Neuronal stem cell (in vitro differentiated cells): Measurements from ENCODE around the gene CDKN1A.
A peak's percentile ranks its signal among the peaks of the same experiment; 100 is the strongest.

ENCODE experiments used
- DNase-seq: peaks from one replicate; pipeline ENCODE4 v3.0.0-alpha.2; 2013; ENCODE audit warnings: low spot score
- H2AFZ ChIP-seq: one replicate; pipeline ENCODE4 v1.6.1; 2013; ENCODE audit warnings: mild to moderate bottlenecking, low read length, inconsistent platforms
- H2AK5ac ChIP-seq: 2 replicates; pipeline ENCODE4 v1.6.1; 2013; ENCODE audit warnings: low read depth, mild to moderate bottlenecking, inconsistent platforms, low read length, moderate library complexity, mixed read lengths
- H2BK120ac ChIP-seq: 2 replicates; pipeline ENCODE4 v1.6.1; 2013; ENCODE audit warnings: low read depth, mild to moderate bottlenecking, inconsistent platforms, low read length, moderate library complexity, mixed read lengths
- H2BK12ac ChIP-seq: one replicate; pipeline ENCODE4 v1.6.1; 2013; ENCODE audit warnings: low read length, inconsistent platforms
- H2BK15ac ChIP-seq: 2 replicates; pipeline ENCODE4 v1.6.1; 2013; ENCODE audit warnings: mild to moderate bottlenecking, low read length, inconsistent platforms, mixed read lengths
- H2BK5ac ChIP-seq: one replicate; pipeline ENCODE4 v1.6.1; 2013; ENCODE audit warnings: inconsistent platforms, mild to moderate bottlenecking, low read length, moderate library complexity
- H3K14ac ChIP-seq: one replicate; pipeline ENCODE4 v1.6.1; 2013; ENCODE audit warnings: low read length, inconsistent platforms
- H3K18ac ChIP-seq: 2 replicates; pipeline ENCODE4 v1.6.1; 2013; ENCODE audit warnings: low read length, inconsistent platforms
- H3K23ac ChIP-seq: 2 replicates; pipeline ENCODE4 v1.6.1; 2013; ENCODE audit warnings: low read depth, mild to moderate bottlenecking, mixed read lengths, low read length, inconsistent platforms; ENCODE audit not compliant: poor library complexity
- H3K27ac ChIP-seq: replicated peaks from 3 replicates; pipeline ENCODE4 v1.5.1; 2013; ENCODE audit warnings: low read length, inconsistent platforms
- H3K27me3 ChIP-seq, 3 experiments: 2 replicates each; pipeline ENCODE4 v1.6.1; 2013; ENCODE audit warnings: low read length in 3 of 3, mild to moderate bottlenecking in 2 of 3, inconsistent platforms in 1 of 3, low read depth in 1 of 3, mixed read lengths in 1 of 3, moderate library complexity in 1 of 3; ENCODE audit not compliant: control insufficient read depth in 3 of 3, insufficient read depth in 3 of 3
- H3K36me3 ChIP-seq, 2 donors: replicated peaks in 1 of 2; 2 replicates each; pipeline ENCODE4 v1.6.1; 2013; ENCODE audit warnings: low read length in 2 of 2; ENCODE audit not compliant: control insufficient read depth in 2 of 2, insufficient read depth in 2 of 2
- H3K4ac ChIP-seq: 2 replicates; pipeline ENCODE4 v1.6.1; 2013; ENCODE audit warnings: inconsistent platforms, mild to moderate bottlenecking, low read length, moderate library complexity
- H3K4me1 ChIP-seq, 2 donors: 1 replicate in 1 of 2; 2 replicates in 1 of 2; pipeline ENCODE4 v1.6.1; 2013; ENCODE audit warnings: low read length in 2 of 2, low read depth in 1 of 2; ENCODE audit not compliant: control insufficient read depth in 2 of 2, insufficient read depth in 1 of 2
- H3K4me2 ChIP-seq: one replicate; pipeline ENCODE4 v1.6.1; 2013; ENCODE audit warnings: mild to moderate bottlenecking, low read length, inconsistent platforms; ENCODE audit not compliant: insufficient read depth, poor library complexity, severe bottlenecking
- H3K4me3 ChIP-seq, 2 donors: 2 replicates each; pipeline ENCODE4 v1.5.1; 2013; ENCODE audit warnings: low read length in 2 of 2, mild to moderate bottlenecking in 2 of 2, inconsistent platforms in 1 of 2, moderate library complexity in 1 of 2
- H3K79me1 ChIP-seq: one replicate; pipeline ENCODE4 v1.6.1; 2013; ENCODE audit warnings: low read depth, mild to moderate bottlenecking, inconsistent platforms, low read length, moderate library complexity
- H3K9ac ChIP-seq: one replicate; pipeline ENCODE4 v1.6.1; 2013; ENCODE audit warnings: mild to moderate bottlenecking, low read depth, low read length, inconsistent platforms; ENCODE audit not compliant: poor library complexity
- H3K9me3 ChIP-seq, 2 donors: replicated peaks in 1 of 2; 2 replicates each; pipeline versions ENCODE3 to v1.6.1; 2013; ENCODE audit warnings: low read length in 2 of 2, mild to moderate bottlenecking in 2 of 2, inconsistent platforms in 1 of 2, low read depth in 1 of 2, mixed read lengths in 1 of 2, moderate library complexity in 1 of 2; ENCODE audit not compliant: control insufficient read depth in 2 of 2, insufficient read depth in 1 of 2
- H4K8ac ChIP-seq: one replicate; pipeline ENCODE4 v1.6.1; 2013; ENCODE audit warnings: low read depth, mild to moderate bottlenecking, inconsistent platforms, low read length, moderate library complexity
- H4K91ac ChIP-seq: one replicate; pipeline ENCODE4 v1.6.1; 2013; ENCODE audit warnings: low read length, low read depth, mild to moderate bottlenecking, inconsistent platforms; ENCODE audit not compliant: poor library complexity
- WGBS, 2 donors: extraction: QIAGEN DNeasy Blood & Tissue Kit; methylation state at CpG; one replicate each; pipeline ENCODE4 v1.1.7; 2013; ENCODE audit warnings: missing lambda C conversion rate in 2 of 2, mixed read lengths in 1 of 2; ENCODE audit not compliant: insufficient read length in 2 of 2, insufficient replicate concordance in 1 of 2; ENCODE audit errors: extremely low coverage in 2 of 2; 5-methylcytosine and 5-hydroxymethylcytosine counted together

The CDKN1A gene

DNA sequence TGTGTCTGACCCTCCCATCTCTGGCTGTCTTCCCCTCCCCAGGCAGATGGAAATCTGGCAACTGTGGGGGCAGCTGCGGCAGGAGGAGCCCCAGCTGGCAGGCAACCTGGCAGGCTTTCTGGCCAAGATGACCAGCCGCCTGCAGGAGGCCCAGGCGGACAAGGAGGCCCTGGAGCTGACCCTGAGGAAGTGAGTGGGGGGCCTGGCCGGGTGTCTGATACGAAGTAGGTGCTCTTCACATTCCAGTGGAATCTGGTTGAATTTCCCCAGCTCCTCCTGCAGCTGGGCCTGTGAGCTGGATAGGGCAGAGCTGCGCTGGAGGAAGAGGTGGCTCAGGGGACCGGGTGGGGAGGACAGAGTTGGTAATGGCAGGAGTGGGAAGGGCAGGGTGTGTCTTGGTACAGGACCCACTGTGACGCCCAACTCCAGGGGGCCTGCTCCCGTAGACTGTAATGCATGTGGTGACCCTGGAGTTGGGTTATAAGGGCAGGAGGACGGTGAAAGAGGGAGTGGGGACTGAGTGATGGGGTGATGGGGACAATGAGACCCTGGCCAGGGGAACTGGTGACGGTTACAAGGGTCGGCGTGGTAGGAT is 38.8 kb downstream of the CDKN1A start:
- H3K27ac ChIP-seq, result no peak overlapping the region
- no peak overlapping the region for H2BK5ac ChIP-seq
- H3K27me3 ChIP-seq, result peaks cover 0 to 36% (median 0%) of the 10 kb centered on the region in 3 experiments
- H3K18ac ChIP-seq, result peak overlapping the region; percentile 48
- peak overlapping the region; percentile 56 for H2AK5ac ChIP-seq
- H3K4ac ChIP-seq, result peak overlapping the region; percentile 53
- no peaks in the 10 kb centered on the region for H3K9me3 ChIP-seq
- H3K9ac ChIP-seq, result no peak overlapping the region
- no peak overlapping the region for H3K14ac ChIP-seq
- no peaks in the 10 kb centered on the region for H3K36me3 ChIP-seq
- no peak overlapping the region for H2BK12ac ChIP-seq
- H3K4me1 ChIP-seq, result no peaks in the 10 kb centered on the region
- DNase-seq, result no peak
- H4K91ac ChIP-seq, result no peak overlapping the region
- WGBS, 2 donors, result no CpG with 5 or more reads among the region's 13 CpGs
- no peak overlapping the region for H3K4me3 ChIP-seq
- H3K23ac ChIP-seq, result no peak overlapping the region
- peak overlapping the region; percentile 49 for H2BK15ac ChIP-seq
- no peak overlapping the region for H2AFZ ChIP-seq
- no peak overlapping the region for H4K8ac ChIP-seq
- no peak overlapping the region for H3K4me2 ChIP-seq
- peak overlapping the region; percentile 47 for H2BK120ac ChIP-seq
- no peaks in the 10 kb centered on the region for H3K79me1 ChIP-seq

- no peaks in the 10 kb centered on the region for H3K79me1 ChIP-seq
- H3K27ac ChIP-seq, result no peak overlapping the region
- H2BK120ac ChIP-seq, result peak overlapping the region; percentile 47
- peak overlapping the region; percentile 21 for H2AK5ac ChIP-seq
- H4K8ac ChIP-seq, result peak overlapping the region; percentile 82
- peaks cover 0 to 38% (median 0%) of the 10 kb centered on the region in 3 experiments for H3K27me3 ChIP-seq
- H3K18ac ChIP-seq, result peak overlapping the region; percentile 76
- no peak overlapping the region for H2BK15ac ChIP-seq
- no peaks in the 10 kb centered on the region for H3K36me3 ChIP-seq
- H2BK5ac ChIP-seq, result no peak overlapping the region
- no peak overlapping the region for H4K91ac ChIP-seq
- H3K23ac ChIP-seq, result peak overlapping the region; percentile 87
- H3K9me3 ChIP-seq, result no peaks in the 10 kb centered on the region
- H3K14ac ChIP-seq, result peak overlapping the region; percentile 56
- no peak overlapping the region for H2AFZ ChIP-seq
- H3K4me3 ChIP-seq, result no peak overlapping the region
- no peak overlapping the region for H3K4me2 ChIP-seq
- H3K9ac ChIP-seq, result peak overlapping the region; percentile 30
- H2BK12ac ChIP-seq, result peak overlapping the region; percentile 22
- no peak for DNase-seq
- no peaks in the 10 kb centered on the region for H3K4me1 ChIP-seq
- no peak overlapping the region for H3K4ac ChIP-seq
- no CpG with 5 or more reads among the region's 12 CpGs for WGBS, 2 donors
These were observed 39.5 kb downstream of the CDKN1A start for GRCh38 chr6:36717871-36718540.

- H4K91ac ChIP-seq, result no peak overlapping the region
- H3K4me2 ChIP-seq, result no peak overlapping the region
- H3K14ac ChIP-seq, result no peak overlapping the region
- no peak overlapping the region for H2BK5ac ChIP-seq
- H3K23ac ChIP-seq, result peak overlapping the region; percentile 87
- H2BK120ac ChIP-seq, result no peak overlapping the region
- no peak overlapping the region for H3K4ac ChIP-seq
- no peaks in the 10 kb centered on the region for H3K4me1 ChIP-seq
- H2BK12ac ChIP-seq, result peak overlapping the region; percentile 22
- H3K9ac ChIP-seq, result no peak overlapping the region
- no peak for DNase-seq
- no peak overlapping the region for H3K27ac ChIP-seq
- no peaks in the 10 kb centered on the region for H3K36me3 ChIP-seq
- H3K4me3 ChIP-seq, result no peak overlapping the region
- peak overlapping the region; percentile 21 for H2AK5ac ChIP-seq
- no CpG with 5 or more reads among the region's 5 CpGs for WGBS, 2 donors
- no peak overlapping the region for H2BK15ac ChIP-seq
- H4K8ac ChIP-seq, result no peak overlapping the region
- no peak overlapping the region for H2AFZ ChIP-seq
- no peaks in the 10 kb centered on the region for H3K79me1 ChIP-seq
- peaks cover 0 to 38% (median 0%) of the 10 kb centered on the region in 3 experiments for H3K27me3 ChIP-seq
- H3K9me3 ChIP-seq, result no peaks in the 10 kb centered on the region
- peak overlapping the region; percentile 76 for H3K18ac ChIP-seq
These were observed 40.0 kb downstream of the CDKN1A start for GRCh38 chr6:36718560-36718959.

GRCh38 chr6:36719126-36719525 is 40.6 kb downstream of the CDKN1A start:
- Histone ChIP-seq H4K91ac (no peak overlapping the region), H3K27me3 (peaks cover 0 to 38% (median 0%) of the 10 kb centered on the region in 3 experiments), H3K23ac (no peak overlapping the region), H3K9ac (no peak overlapping the region), H3K4me3 (no peak overlapping the region), H3K79me1 (no peaks in the 10 kb centered on the region), H2BK12ac (peak overlapping the region; percentile 2), H2BK5ac (no peak overlapping the region), H4K8ac (no peak overlapping the region), H2BK15ac (no peak overlapping the region), H3K36me3 (no peaks in the 10 kb centered on the region), H2AFZ (no peak overlapping the region), H2BK120ac (no peak overlapping the region), H3K4me2 (no peak overlapping the region), H3K4me1 (no peaks in the 10 kb centered on the region), H3K9me3 (no peaks in the 10 kb centered on the region), H3K14ac (no peak overlapping the region), H3K27ac (no peak overlapping the region), H3K4ac (no peak overlapping the region), H2AK5ac (no peak overlapping the region), H3K18ac (no peak overlapping the region)
- WGBS, 2 donors, result no CpG with 5 or more reads among the region's 7 CpGs
- no peak for DNase-seq
